Endothelial cell of umbilical vein (primary cell): ENCODE results near the gene ZBTB46. TPM values are rescaled to one million over a fixed set of nuclear protein-coding genes. Genes with fewer than 3 reads are reported as not detected.

ENCODE experiments used
- BruUV-seq: library from RNA; stranded (reverse); fragments of 400-500 nt; replicated peaks from 2 replicates; lab custom pipeline; 2021; lab: Mats Ljungman, UMichigan
- CTCF ChIA-PET: fragments of 300-600, 350-600 bp; sonication (Branson Sonifier 250); formaldehyde crosslinking; loops from one replicate; lab custom pipeline; 2021; ENCODE audit warnings: antibody characterized with exemption, inconsistent platforms; lab: Charles Lee
- POLR2A ChIA-PET: fragments of 300-600, 350-600 bp; sonication (Branson Sonifier 250); formaldehyde crosslinking; loops from one replicate; lab custom pipeline; 2021; ENCODE audit warnings: antibody characterized with exemption, inconsistent platforms; lab: Charles Lee
- DNase-seq: peaks from one replicate; pipeline ENCODE4 v3.0.0-alpha.2; 2011; ENCODE audit warnings: low read depth, low spot score
- FAIRE-seq: peaks from 2 replicates; lab custom pipeline; 2011; peaks lifted over from hg19 to GRCh38; lab: Jason Lieb, UNC
- H2AFZ ChIP-seq: 2 replicates; pipeline ENCODE4 v1.6.0; 2012; ENCODE audit warnings: low read depth, low read length, control low read depth, inconsistent platforms
- H3K27ac ChIP-seq: 2 replicates; pipeline ENCODE4 v1.5.1; 2011; ENCODE audit warnings: low read depth, mild to moderate bottlenecking, control low read depth, low read length, moderate library complexity; ENCODE audit not compliant: insufficient read depth
- H3K27me3 ChIP-seq, 2 experiments: 2 replicates each; pipeline versions ENCODE4 v1.6.0 to v1.6.1; 2011; ENCODE audit warnings: low read length in 2 of 2, mixed read lengths in 1 of 2; ENCODE audit not compliant: control insufficient read depth in 2 of 2, insufficient read depth in 2 of 2
- H3K36me3 ChIP-seq, 2 experiments: 2 replicates in 1 of 2; 3 replicates in 1 of 2; pipeline ENCODE4 v1.5.1; 2011; ENCODE audit warnings: low read length in 2 of 2, mild to moderate bottlenecking in 1 of 2, moderate library complexity in 1 of 2; ENCODE audit not compliant: control insufficient read depth in 2 of 2, insufficient read depth in 2 of 2; ENCODE audit errors: extremely low read depth in 1 of 2
- H3K4me1 ChIP-seq: 3 replicates; pipeline ENCODE4 v1.5.1; 2011; ENCODE audit warnings: mild to moderate bottlenecking, low read length; ENCODE audit not compliant: control insufficient read depth, insufficient read depth; ENCODE audit errors: extremely low read depth
- H3K4me2 ChIP-seq: 2 replicates; pipeline ENCODE4 v1.6.1; 2011; ENCODE audit warnings: low read length, control low read depth, mixed read lengths; ENCODE audit not compliant: insufficient read depth
- H3K4me3 ChIP-seq, 3 experiments: fragments of 200-600 bp in 1 of 3; sonication (generic), shearing (Covaris generic) in 1 of 3; replicated peaks in 1 of 3; 2 replicates each; pipeline ENCODE4 v1.5.1; 2011 to 2016; ENCODE audit warnings: control low read depth in 3 of 3, low read length in 3 of 3, mild to moderate bottlenecking in 2 of 3, inconsistent platforms in 1 of 3, low read depth in 1 of 3, moderate library complexity in 1 of 3; ENCODE audit not compliant: insufficient read depth in 1 of 3
- H3K79me2 ChIP-seq: 2 replicates; pipeline ENCODE4 v1.6.0; 2012; ENCODE audit warnings: low read length, inconsistent platforms; ENCODE audit not compliant: control insufficient read depth, insufficient read depth
- H3K9ac ChIP-seq: replicated peaks from 2 replicates; pipeline ENCODE3; 2011; ENCODE audit warnings: low read length, control low read depth; ENCODE audit not compliant: insufficient read depth; ENCODE audit errors: extremely low read depth
- H3K9me1 ChIP-seq: replicated peaks from 3 replicates; pipeline ENCODE4 v1.6.0; 2011; ENCODE audit warnings: mild to moderate bottlenecking, low read length; ENCODE audit not compliant: control insufficient read depth, insufficient read depth; ENCODE audit errors: extremely low read depth
- H3K9me3 ChIP-seq: replicated peaks from 2 replicates; pipeline ENCODE4 v1.5.1; 2012; ENCODE audit warnings: low read length, inconsistent platforms; ENCODE audit not compliant: control insufficient read depth, insufficient read depth
- H4K20me1 ChIP-seq: replicated peaks from 2 replicates; pipeline ENCODE3; 2011; ENCODE audit warnings: mild to moderate bottlenecking, low read length; ENCODE audit not compliant: control insufficient read depth, insufficient read depth; ENCODE audit errors: extremely low read depth
- CTCF ChIP-seq, 2 donors: IDR thresholded peaks; 1 replicate in 1 of 2; 2 replicates in 1 of 2; pipeline ENCODE4 v1.5.1; 2011; ENCODE audit warnings: low read length in 2 of 2, mild to moderate bottlenecking in 2 of 2, moderate library complexity in 2 of 2, control low read depth in 1 of 2, inconsistent platforms in 1 of 2, low read depth in 1 of 2; ENCODE audit not compliant: insufficient read depth in 1 of 2; ENCODE audit errors: extremely low read depth in 1 of 2
- EZH2 ChIP-seq: IDR thresholded peaks from 2 replicates; pipeline ENCODE4 v1.6.1; 2012; ENCODE audit warnings: borderline replicate concordance, low read depth, mild to moderate bottlenecking, moderate library complexity, low read length, inconsistent platforms; ENCODE audit not compliant: severe bottlenecking
- FOS ChIP-seq: IDR thresholded peaks from 2 replicates; pipeline ENCODE4 v1.6.1; 2011; ENCODE audit warnings: mild to moderate bottlenecking, low read length, moderate library complexity, borderline replicate concordance; ENCODE audit not compliant: insufficient read depth
- GATA2 ChIP-seq: IDR thresholded peaks from 2 replicates; pipeline ENCODE4 v1.7.0; 2011; ENCODE audit warnings: low read depth, mild to moderate bottlenecking, moderate library complexity, mixed read lengths, low read length; ENCODE audit not compliant: insufficient read length, insufficient read depth
- JUN ChIP-seq: IDR thresholded peaks from 2 replicates; pipeline ENCODE4 v1.6.1; 2011; ENCODE audit warnings: borderline replicate concordance, low read depth; ENCODE audit not compliant: insufficient read length, insufficient read depth
- MAX ChIP-seq: IDR thresholded peaks from 2 replicates; pipeline ENCODE4 v1.6.1; 2011; ENCODE audit not compliant: insufficient read depth, insufficient read length
- MYC ChIP-seq: IDR thresholded peaks from one replicate; pipeline ENCODE4 v1.6.1; 2011; ENCODE audit warnings: mild to moderate bottlenecking, low read depth, low read length
- POLR2A ChIP-seq: IDR thresholded peaks from 2 replicates; pipeline ENCODE4 v1.6.1; 2012; ENCODE audit warnings: low read depth, mild to moderate bottlenecking, control low read depth, low read length
- POLR2AphosphoS5 ChIP-seq: IDR thresholded peaks from 2 replicates; pipeline ENCODE4 v1.6.1; 2012; ENCODE audit warnings: low read depth, mild to moderate bottlenecking, control low read depth, low read length, moderate library complexity; ENCODE audit not compliant: insufficient read depth
- dilution Hi-C: fragments of 300-500 bp; cut with MboI; formaldehyde crosslinking; loops from one replicate; pipeline ENCODE4 v1.15.0; 2019; ENCODE audit warnings: low sequenced_read_pairs; ENCODE audit not compliant: extremely low pct_ligation_motif_present
- intact Hi-C: fragments of 100-400 bp; cut with micrococcal nuclease; formaldehyde crosslinking; loops from one replicate; pipeline ENCODE4 v1.10.0; 2022
- polyA plus RNA-seq, 4 experiments: library from polyadenylated mRNA; depleted of rRNA in 3 of 4; stranded (reverse) in 3 of 4; unstranded in 1 of 4; fragments of >200 nt; gene quantifications; 2 replicates each; pipeline versions ENCODE4 v1.2.1 to v1.2.3, GENCODE V29; 2011 to 2012; ENCODE audit warnings: missing spikeins in 1 of 4
- total RNA-seq: library from RNA; stranded (reverse); gene quantifications from 2 replicates; pipeline ENCODE4 v1.2.3, GENCODE V29; 2021

The ZBTB46 gene
- total and polyA plus RNA-seq, 2 donors (not counting 3 experiments of a cell fraction or from before 2014, with no cell fraction given), result 1.3 to 7.1 TPM

- intact Hi-C loops (loop anchor here (2.0 kb wide), 2 partner anchors 90 to 236 kb away; partner anchors contain the start of gene TPD52L2), dilution Hi-C loops (no loop called here)
- Histone ChIP-seq H3K9me1 (no peaks in the 10 kb centered on the region), H3K27me3 (no peaks in the 10 kb centered on the region), H3K27ac (no peak overlapping the region), H3K4me1 (peaks cover 6% of the 10 kb centered on the region), H3K9ac (no peak overlapping the region), H3K4me3 (no peak overlapping the region), H4K20me1 (no peaks in the 10 kb centered on the region), H3K4me2 (no peak overlapping the region), H3K79me2 (no peaks in the 10 kb centered on the region), H3K36me3 (no peaks in the 10 kb centered on the region), H2AFZ (peak overlapping the region; percentile 68), H3K9me3 (no peaks in the 10 kb centered on the region)
- ChIA-PET CTCF (interaction anchor here (1.1 to 2.5 kb wide), 14 partner anchors 8 to 278 kb away, joined by 3 to 32 read pairs (median 5); partner anchors contain the start of genes DNAJC5, PTK6, TPD52L2 and UCKL1), POLR2A (no interaction called here)
- BruUV-seq, result no TSS peak
- TF ChIP-seq CTCF (IDR thresholded peaks at IDR 0.05; ENCODE audit: extremely low read depth in 1 of 2, insufficient read depth in 1 of 2, low read depth in 1 of 2, low read length in 2 of 2) (no peak), POLR2AphosphoS5 (no peak), POLR2A (no peak), FOS (no peak), MYC (no peak), JUN (no peak), EZH2 (no peak), MAX (no peak), GATA2 (no peak)
- peak; percentile 42 for DNase-seq
- peak; percentile 61 for FAIRE-seq
Observed at GRCh38 chr20:63774306-63774705, 56.8 kb downstream of the ZBTB46 start.
